GM21737 (cell line): Measurements from ENCODE around the gene NKIRAS1.

ENCODE experiments used
- ATAC-seq: cut with Tn5 transposase; IDR thresholded peaks from one replicate; pipeline ENCODE4 v1.9.1; 2021; ENCODE audit warnings: mild to moderate bottlenecking, moderate library complexity; ENCODE audit not compliant: unreplicated experiment

Gene NKIRAS1

GRCh38 chr3:23916886-23917678 lies at the start of gene NKIRAS1, which contains the start of gene RPL15:
TSS of gene NKIRAS1 (minus strand) at chr3:23916990. CDS start at chr3:23910904, 6,086 bp downstream.
TSS of gene RPL15 (plus strand) at chr3:23917132. CDS start at chr3:23917860, 728 bp downstream.
- peak; percentile 96 for ATAC-seq

GRCh38 chr3:23966328-23966727 lies 49.5 kb upstream of the NKIRAS1 start:
- ATAC-seq = no peak

- no peak for ATAC-seq
Measured at GRCh38 chr3:23964537-23965235, 47.9 kb upstream of the NKIRAS1 start.

GRCh38 chr3:23961913-23962312 lies 45.1 kb upstream of the NKIRAS1 start:
- no peak for ATAC-seq

- no peak for ATAC-seq
Measured at GRCh38 chr3:23961066-23961465, 44.3 kb upstream of the NKIRAS1 start.

GRCh38 chr3:23960649-23961048 lies 43.9 kb upstream of the NKIRAS1 start:
- no peak for ATAC-seq

GRCh38 chr3:23959135-23959900 lies 42.5 kb upstream of the NKIRAS1 start:
- no peak for ATAC-seq

GRCh38 chr3:23956701-23957100 lies 39.9 kb upstream of the NKIRAS1 start:
- no peak for ATAC-seq

GRCh38 chr3:23954144-23954543 lies 37.4 kb upstream of the NKIRAS1 start:
- ATAC-seq = no peak

GRCh38 chr3:23953523-23953922 lies 36.7 kb upstream of the NKIRAS1 start:
- ATAC-seq = no peak

- peak; percentile 44 for ATAC-seq
Measured at GRCh38 chr3:23952646-23953045, 35.9 kb upstream of the NKIRAS1 start.

- ATAC-seq = peak; percentile 28
Measured at GRCh38 chr3:23950293-23950692, 33.5 kb upstream of the NKIRAS1 start.

- peak; percentile 18 for ATAC-seq
Measured at GRCh38 chr3:23949784-23950183, 33.0 kb upstream of the NKIRAS1 start.

- ATAC-seq = no peak
Measured at GRCh38 chr3:23948761-23949160, 32.0 kb upstream of the NKIRAS1 start.

GRCh38 chr3:23945913-23946687 lies 29.3 kb upstream of the NKIRAS1 start:
- ATAC-seq = peak; percentile 70

GRCh38 chr3:23945663-23945912 lies 28.8 kb upstream of the NKIRAS1 start:
- ATAC-seq = no peak

GRCh38 chr3:23944861-23945662 lies 28.3 kb upstream of the NKIRAS1 start, which contains the start of gene NR1D2:
TSS of gene NR1D2 (plus strand) at chr3:23945286. CDS start at chr3:23945579, 293 bp downstream.
- peak; percentile 55 for ATAC-seq

GRCh38 chr3:23944007-23944783 lies 27.4 kb upstream of the NKIRAS1 start:
- ATAC-seq = no peak

GRCh38 chr3:23942546-23942945 lies 25.8 kb upstream of the NKIRAS1 start:
- ATAC-seq = no peak
